ENCODE data around the gene TRAM2.

TRAM2 gene

DNA sequence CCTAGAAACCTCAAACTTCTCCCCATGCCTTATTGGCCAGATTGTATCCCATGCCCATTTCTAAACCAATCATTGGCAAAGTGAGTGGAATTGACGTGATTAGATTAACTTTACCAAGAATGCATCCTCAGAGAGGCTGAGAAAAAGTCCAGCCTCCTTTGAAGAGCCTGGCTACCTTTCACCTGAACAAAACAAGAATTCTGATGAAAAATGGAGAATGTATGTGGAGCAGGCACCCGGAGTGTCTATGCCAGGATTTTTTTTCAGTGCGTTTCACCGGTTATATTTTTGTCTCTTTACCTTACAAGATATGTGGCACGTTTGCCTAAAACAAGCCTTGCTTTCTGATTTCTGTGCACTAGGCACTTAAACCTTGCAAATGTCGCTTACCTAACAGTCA is 6.1 kb upstream of the TRAM2 start:
- Histone ChIP-seq H3K36me3 (ENCODE audit: low read depth) (no peaks in the 10 kb centered on the region), H3K9me3 (ENCODE audit: severe bottlenecking) (no peaks in the 10 kb centered on the region), H3K4me1 (ENCODE audit: insufficient read depth, poor library complexity, severe bottlenecking) (no peaks in the 10 kb centered on the region), H3K27me3 (ENCODE audit: insufficient read depth, poor library complexity, severe bottlenecking) (no peaks in the 10 kb centered on the region), H3K27ac (ENCODE audit: poor library complexity, severe bottlenecking) (no peak overlapping the region), H3K4me3 (ENCODE audit: severe bottlenecking) (no peak overlapping the region)
- TF ChIP-seq, protein P1, sequence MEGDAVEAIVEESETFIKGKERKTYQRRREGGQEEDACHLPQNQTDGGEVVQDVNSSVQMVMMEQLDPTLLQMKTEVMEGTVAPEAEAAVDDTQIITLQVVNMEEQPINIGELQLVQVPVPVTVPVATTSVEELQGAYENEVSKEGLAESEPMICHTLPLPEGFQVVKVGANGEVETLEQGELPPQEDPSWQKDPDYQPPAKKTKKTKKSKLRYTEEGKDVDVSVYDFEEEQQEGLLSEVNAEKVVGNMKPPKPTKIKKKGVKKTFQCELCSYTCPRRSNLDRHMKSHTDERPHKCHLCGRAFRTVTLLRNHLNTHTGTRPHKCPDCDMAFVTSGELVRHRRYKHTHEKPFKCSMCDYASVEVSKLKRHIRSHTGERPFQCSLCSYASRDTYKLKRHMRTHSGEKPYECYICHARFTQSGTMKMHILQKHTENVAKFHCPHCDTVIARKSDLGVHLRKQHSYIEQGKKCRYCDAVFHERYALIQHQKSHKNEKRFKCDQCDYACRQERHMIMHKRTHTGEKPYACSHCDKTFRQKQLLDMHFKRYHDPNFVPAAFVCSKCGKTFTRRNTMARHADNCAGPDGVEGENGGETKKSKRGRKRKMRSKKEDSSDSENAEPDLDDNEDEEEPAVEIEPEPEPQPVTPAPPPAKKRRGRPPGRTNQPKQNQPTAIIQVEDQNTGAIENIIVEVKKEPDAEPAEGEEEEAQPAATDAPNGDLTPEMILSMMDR (IDR thresholded peaks at IDR 0.05; ENCODE audit: poor library complexity, severe bottlenecking): no peak
- DNase-seq (ENCODE audit: low spot score) (no peak), ATAC-seq (ENCODE audit: low read depth) (no peak)

DNA sequence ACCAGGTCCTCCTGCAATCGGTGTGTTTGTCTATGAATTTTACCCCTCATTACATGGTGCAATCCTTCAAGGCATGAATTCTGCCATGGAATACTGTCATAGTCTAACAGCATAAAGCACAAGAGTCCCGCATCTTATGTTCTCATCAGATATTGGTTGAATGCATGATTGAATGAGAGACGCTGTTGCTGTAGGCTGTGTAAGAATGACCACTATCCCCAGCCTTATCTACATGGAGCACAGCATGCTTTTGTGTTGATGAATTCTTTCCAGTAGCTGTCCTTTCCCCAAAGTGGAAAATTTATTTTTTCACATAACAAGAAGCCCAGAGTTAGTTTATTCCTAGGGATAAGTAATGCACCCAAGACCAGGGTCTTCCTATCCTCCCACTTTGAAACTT is 5.6 kb upstream of the TRAM2 start:
- TF ChIP-seq, protein P1 (IDR thresholded peaks at IDR 0.05; ENCODE audit: poor library complexity, severe bottlenecking): no peak
- ATAC-seq (ENCODE audit: low read depth): no peak
- H3K4me1 ChIP-seq (ENCODE audit: insufficient read depth, poor library complexity, severe bottlenecking): no peaks in the 10 kb centered on the region
- no peaks in the 10 kb centered on the region for H3K9me3 ChIP-seq (ENCODE audit: severe bottlenecking)
- no peak for DNase-seq (ENCODE audit: low spot score)
- H3K27ac ChIP-seq (ENCODE audit: poor library complexity, severe bottlenecking): no peak overlapping the region
- H3K36me3 ChIP-seq (ENCODE audit: low read depth): no peaks in the 10 kb centered on the region
- no peaks in the 10 kb centered on the region for H3K27me3 ChIP-seq (ENCODE audit: insufficient read depth, poor library complexity, severe bottlenecking)
- no peak overlapping the region for H3K4me3 ChIP-seq (ENCODE audit: severe bottlenecking)

DNA sequence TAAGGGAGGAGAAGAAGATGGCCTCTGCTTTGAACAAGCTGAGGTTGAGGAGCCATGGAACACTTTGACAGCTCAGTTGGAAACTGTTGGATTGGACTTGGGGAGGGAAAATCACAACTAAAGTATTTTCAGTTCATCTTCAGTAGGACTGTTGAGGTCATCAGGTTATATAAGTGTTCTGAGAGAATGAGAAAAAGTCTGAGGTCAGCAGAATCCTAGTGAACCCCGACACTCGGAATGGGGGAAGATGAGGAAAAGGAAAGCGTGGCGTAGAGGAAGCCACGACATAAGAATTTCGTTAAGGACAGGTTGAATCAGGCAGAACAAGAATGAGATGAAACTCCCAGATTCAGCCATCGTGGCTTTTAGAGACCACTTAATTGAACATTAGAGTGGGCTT is 4.0 kb upstream of the TRAM2 start:
- Histone ChIP-seq H3K4me3 (ENCODE audit: severe bottlenecking) (no peak overlapping the region), H3K27me3 (ENCODE audit: insufficient read depth, poor library complexity, severe bottlenecking) (no peaks in the 10 kb centered on the region), H3K36me3 (ENCODE audit: low read depth) (no peaks in the 10 kb centered on the region), H3K27ac (ENCODE audit: poor library complexity, severe bottlenecking) (no peak overlapping the region), H3K4me1 (ENCODE audit: insufficient read depth, poor library complexity, severe bottlenecking) (peaks cover under 1% of the 10 kb centered on the region), H3K9me3 (ENCODE audit: severe bottlenecking) (no peaks in the 10 kb centered on the region)
- TF ChIP-seq, protein P1 (IDR thresholded peaks at IDR 0.05; ENCODE audit: poor library complexity, severe bottlenecking): no peak
- no peak for ATAC-seq (ENCODE audit: low read depth)
- no peak for DNase-seq (ENCODE audit: low spot score)

DNA sequence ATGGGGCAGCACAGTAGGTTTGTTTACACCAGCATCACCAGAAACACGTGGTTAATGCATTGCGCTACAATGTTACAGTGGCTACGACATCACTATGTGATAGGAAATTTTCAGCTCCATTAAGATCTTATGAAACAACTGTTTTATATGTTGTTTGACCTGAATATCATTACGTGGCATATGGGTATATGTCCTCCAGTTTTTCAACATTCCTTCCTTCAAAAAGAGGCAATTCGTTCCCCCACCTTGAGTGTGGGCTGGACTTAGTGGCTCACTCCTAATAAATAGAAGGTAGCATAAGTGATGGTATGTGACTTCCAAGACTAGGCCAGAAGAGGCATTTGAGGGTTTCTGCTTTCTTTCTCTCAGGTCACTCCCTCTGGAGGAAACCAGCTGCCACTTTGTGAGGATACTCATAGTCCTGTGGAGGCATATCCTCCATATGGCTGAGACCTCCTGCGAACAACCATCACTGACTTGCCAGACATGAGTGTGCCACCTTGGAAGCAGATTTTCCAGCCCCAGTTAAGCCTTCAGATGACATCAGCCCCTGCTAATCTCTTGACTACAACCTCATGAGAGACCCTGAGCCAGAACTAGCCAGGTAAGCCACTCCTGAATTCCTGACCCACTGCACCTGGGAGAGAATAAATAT is 2.3 kb upstream of the TRAM2 start:
- ATAC-seq (ENCODE audit: low read depth) (no peak), DNase-seq (ENCODE audit: low spot score) (no peak)
- H3K27me3 ChIP-seq (ENCODE audit: insufficient read depth, poor library complexity, severe bottlenecking): no peaks in the 10 kb centered on the region

More for the DNA sequence above, 2.3 kb upstream of the TRAM2 start:
- peaks cover 13% of the 10 kb centered on the region for H3K4me1 ChIP-seq (ENCODE audit: insufficient read depth, poor library complexity, severe bottlenecking)
- no peak overlapping the region for H3K4me3 ChIP-seq (ENCODE audit: severe bottlenecking)
- TF ChIP-seq, protein P1 (IDR thresholded peaks at IDR 0.05; ENCODE audit: poor library complexity, severe bottlenecking): no peak
- H3K36me3 ChIP-seq (ENCODE audit: low read depth): 0 out of 2 replicates have a peak, but pooled peaks cover under 1% of the 10 kb centered on the region
- H3K9me3 ChIP-seq (ENCODE audit: severe bottlenecking): no peaks in the 10 kb centered on the region
- H3K27ac ChIP-seq (ENCODE audit: poor library complexity, severe bottlenecking): no peak overlapping the region

Measured in RWPE2 (cell line).